GM12801 (cell line): Measurements from ENCODE around the gene COPS3.

ENCODE experiments used
- TF ChIP-seq, protein P1 (sequence below): IDR thresholded peaks from one replicate; pipeline ENCODE4 v1.5.1; 2011; ENCODE audit warnings: control low read depth; ENCODE audit not compliant: insufficient read length; ENCODE audit errors: extremely low read depth

Gene COPS3

DNA sequence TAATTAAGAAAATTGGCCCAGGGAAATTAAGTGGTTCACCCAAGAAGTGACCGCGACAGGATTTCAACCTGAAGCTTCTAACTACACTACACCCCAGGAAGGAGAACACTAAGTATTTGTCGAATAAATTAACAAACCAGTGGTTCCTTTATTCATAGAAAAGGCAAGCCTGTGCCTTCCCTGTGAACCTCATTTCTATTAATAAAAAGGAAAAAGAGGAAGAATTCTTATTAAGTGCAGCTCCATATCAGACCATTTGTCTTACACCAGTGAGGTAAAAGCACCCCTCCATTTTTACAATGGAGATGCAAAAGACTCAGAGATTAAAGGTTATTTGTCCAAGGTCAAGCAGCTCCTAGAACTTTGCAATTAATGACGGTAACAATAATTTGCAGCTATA lies 1.7 kb downstream of the COPS3 start:
- TF ChIP-seq, protein P1, sequence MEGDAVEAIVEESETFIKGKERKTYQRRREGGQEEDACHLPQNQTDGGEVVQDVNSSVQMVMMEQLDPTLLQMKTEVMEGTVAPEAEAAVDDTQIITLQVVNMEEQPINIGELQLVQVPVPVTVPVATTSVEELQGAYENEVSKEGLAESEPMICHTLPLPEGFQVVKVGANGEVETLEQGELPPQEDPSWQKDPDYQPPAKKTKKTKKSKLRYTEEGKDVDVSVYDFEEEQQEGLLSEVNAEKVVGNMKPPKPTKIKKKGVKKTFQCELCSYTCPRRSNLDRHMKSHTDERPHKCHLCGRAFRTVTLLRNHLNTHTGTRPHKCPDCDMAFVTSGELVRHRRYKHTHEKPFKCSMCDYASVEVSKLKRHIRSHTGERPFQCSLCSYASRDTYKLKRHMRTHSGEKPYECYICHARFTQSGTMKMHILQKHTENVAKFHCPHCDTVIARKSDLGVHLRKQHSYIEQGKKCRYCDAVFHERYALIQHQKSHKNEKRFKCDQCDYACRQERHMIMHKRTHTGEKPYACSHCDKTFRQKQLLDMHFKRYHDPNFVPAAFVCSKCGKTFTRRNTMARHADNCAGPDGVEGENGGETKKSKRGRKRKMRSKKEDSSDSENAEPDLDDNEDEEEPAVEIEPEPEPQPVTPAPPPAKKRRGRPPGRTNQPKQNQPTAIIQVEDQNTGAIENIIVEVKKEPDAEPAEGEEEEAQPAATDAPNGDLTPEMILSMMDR = no peak

DNA sequence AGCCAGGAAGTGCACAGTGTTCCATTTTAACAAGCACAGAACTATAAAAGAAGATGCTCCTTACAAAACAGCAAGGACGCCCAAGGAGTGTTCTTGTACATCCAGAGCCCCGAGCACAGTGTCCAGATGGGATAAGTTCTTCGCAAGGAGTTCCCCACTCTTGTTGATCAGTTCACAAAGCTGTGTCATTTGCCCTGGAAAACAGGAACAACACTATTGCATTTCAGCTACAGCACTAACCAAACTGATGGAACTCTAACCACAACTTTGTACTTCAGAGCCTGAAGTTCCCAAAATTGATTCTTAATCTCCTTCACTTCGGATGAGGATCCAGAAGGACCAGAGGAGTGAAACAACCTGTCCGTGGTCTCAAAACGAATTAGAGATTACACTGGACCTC lies 5.1 kb downstream of the COPS3 start:
- TF ChIP-seq, protein P1 = no peak

DNA sequence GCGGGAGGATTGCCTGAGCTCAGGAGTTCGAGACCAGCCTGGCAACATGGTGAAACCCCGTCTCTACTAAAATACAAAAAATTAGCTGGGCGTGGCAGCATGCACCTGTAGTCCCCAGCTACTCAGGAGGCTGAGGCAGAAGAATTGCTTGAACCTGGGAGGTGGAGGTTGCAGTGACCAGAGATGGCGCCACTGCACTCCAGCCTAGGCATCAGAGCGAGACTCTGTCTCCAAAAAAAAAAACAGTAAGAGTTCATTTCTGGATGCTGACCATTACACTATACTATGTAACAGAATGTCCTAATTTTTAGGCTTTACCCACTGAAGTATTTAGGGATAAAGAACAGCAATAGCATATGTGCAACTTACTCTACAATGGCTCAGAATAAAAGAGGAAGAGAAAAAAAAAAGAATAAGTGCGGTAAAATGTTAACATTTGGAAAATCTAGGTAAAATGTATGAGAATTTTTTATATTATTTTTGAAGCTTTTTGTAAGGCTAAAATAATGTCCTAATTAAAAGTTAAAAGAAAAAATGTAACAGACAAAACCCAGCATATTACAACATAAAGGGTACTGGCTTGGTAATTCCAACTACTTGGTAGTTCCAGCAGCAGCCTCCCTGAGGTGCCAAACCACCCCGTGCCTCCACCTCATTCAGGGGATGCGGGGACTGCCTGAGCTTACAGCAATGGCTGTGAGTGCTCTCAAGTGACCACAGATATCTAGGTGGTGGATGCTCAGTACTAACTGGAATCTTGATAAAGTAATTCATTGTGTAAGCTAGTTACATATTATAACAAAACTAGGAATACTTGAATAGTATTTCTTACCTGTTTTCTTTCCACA lies 10.9 kb downstream of the COPS3 start:
- TF ChIP-seq, protein P1 = no peak

DNA sequence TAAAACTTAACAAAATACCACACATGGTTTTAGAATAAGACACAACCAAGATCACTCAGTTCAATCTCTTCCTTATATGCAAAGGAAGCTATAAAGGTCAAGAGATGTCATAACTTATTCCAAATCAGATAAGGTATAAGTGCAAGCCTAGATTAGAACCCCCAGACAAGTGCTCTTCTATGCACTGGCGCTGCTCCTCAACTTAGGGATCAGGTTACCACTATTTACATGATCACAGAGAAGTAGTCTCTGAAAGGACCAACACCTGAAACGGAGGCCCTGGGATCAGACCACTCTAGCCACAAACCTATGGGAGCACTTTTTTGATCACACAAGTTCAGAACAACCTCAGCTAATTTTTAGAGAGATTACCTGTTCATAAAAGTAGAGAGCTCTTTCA lies 16.6 kb downstream of the COPS3 start:
- TF ChIP-seq, protein P1 = no peak

DNA sequence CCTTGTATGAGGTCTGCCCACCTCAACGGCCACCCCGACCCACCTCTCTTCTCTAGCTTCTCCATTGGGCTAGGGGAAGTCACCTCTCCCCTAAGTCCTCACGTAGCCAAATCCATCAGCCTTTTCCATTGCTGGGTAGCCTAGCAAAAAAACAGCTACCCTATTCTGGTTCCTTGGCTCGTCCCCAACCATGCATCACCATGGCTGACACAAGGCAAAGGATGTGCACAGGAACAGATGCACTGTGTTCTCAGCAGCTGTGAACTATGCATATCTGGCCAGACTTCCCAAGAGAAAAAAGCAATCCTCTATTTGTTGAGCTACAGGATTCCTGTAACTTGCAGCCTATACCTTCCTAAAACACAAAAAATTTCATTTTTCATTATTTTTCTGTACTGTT lies 22.0 kb downstream of the COPS3 start:
- TF ChIP-seq, protein P1 = no peak

DNA sequence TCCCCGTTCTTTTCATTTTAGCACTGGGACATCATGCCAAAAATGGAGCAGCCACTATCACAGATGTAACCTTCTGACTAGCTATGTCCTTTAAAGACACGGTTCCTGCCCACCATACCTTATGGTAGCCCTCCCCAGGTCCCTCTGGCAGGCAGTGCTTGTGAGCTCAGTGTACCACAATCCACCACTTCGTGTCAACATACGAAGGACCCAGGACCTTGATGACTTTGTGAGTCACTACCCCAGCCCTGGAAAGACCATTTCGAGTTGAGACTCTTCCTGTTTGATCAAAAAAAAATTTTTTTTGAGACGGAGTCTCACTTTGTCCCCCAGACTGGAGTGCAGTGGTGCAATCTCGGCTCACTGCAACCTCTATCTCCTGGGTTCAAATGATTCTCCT lies 23.0 kb downstream of the COPS3 start:
- TF ChIP-seq, protein P1 = no peak

DNA sequence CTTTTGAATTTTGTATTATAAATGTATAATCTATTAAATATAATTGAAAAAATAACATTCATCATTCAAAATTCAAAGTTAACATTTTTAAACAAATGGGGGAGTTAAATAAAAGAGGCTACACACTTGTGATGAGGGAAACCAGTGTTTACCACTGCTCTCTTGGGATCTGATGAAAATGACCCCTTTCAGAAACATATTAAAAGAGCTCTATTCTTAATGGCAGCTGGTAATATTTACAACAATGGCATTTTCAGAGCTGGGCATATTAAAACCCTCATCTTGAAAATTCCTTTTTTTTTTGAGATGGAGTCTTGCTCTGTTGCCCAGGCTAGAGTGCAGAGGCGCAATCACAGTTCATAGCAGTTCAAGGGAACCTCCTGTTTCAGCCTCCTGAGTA lies 24.7 kb downstream of the COPS3 start:
- TF ChIP-seq, protein P1 = no peak

DNA sequence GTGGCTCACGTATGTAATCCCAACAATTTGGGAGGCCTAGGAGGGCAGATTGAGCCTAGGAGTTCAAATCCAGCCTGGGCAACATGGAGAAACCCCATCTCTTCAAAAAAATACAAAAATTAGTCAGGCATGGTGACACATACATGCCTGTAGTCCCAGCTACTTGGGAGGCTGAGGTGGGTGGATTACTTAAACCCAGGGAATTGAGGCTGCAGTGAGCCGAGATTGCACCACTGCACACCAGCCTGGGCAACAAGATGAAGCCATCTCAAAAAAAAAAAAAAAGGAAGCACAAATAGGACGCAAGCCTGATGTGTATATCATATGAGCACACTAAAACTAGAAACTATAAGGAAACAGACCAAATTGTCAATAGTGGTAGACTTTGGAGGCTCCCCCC lies 27.0 kb downstream of the COPS3 start:
- TF ChIP-seq, protein P1 = no peak
